ENCODE results near the gene UMAD1.
"Not testable (repeated sequence)": the region's sequence is repeated elsewhere in the genome, so short reads cannot be mapped to it uniquely, and the experiment has no call there.

Gene UMAD1

GRCh38 chr7:7802531-7802930 lies 162.0 kb downstream of the UMAD1 start:
- no peak for TF ChIP-seq CTCF (conservative IDR thresholded peaks at IDR 0.05; ENCODE audit: low read depth, low read length)
- no peak overlapping the region for H3K4me3 ChIP-seq (ENCODE audit: low read depth, low read length)
- DNase-seq (ENCODE audit: low read depth), result no peak

- no peak for DNase-seq (ENCODE audit: low read depth)
- no peak for TF ChIP-seq CTCF (conservative IDR thresholded peaks at IDR 0.05; ENCODE audit: low read depth, low read length)
- H3K4me3 ChIP-seq (ENCODE audit: low read depth, low read length), result no peak overlapping the region
Measured at GRCh38 chr7:7803715-7804178, 163.2 kb downstream of the UMAD1 start.

- DNase-seq (ENCODE audit: low read depth); H3K4me3 ChIP-seq (ENCODE audit: low read depth, low read length): not testable (repeated sequence)
Measured at GRCh38 chr7:7804822-7805221, 164.3 kb downstream of the UMAD1 start.

- no peak overlapping the region for H3K4me3 ChIP-seq (ENCODE audit: low read depth, low read length)
- no peak for DNase-seq (ENCODE audit: low read depth)
- no peak for TF ChIP-seq CTCF (conservative IDR thresholded peaks at IDR 0.05; ENCODE audit: low read depth, low read length)
Measured at GRCh38 chr7:7805511-7806153, 165.1 kb downstream of the UMAD1 start.

GRCh38 chr7:7808156-7808555 lies 167.6 kb downstream of the UMAD1 start:
- no peak for TF ChIP-seq CTCF (conservative IDR thresholded peaks at IDR 0.05; ENCODE audit: low read depth, low read length)
- no peak overlapping the region for H3K4me3 ChIP-seq (ENCODE audit: low read depth, low read length)
- DNase-seq (ENCODE audit: low read depth), result peak; percentile 83

GRCh38 chr7:7808626-7809025 lies 168.1 kb downstream of the UMAD1 start:
- TF ChIP-seq CTCF (conservative IDR thresholded peaks at IDR 0.05; ENCODE audit: low read depth, low read length), result no peak
- no peak overlapping the region for H3K4me3 ChIP-seq (ENCODE audit: low read depth, low read length)
- DNase-seq (ENCODE audit: low read depth), result no peak

- TF ChIP-seq CTCF (conservative IDR thresholded peaks at IDR 0.05; ENCODE audit: low read depth, low read length), result no peak
- no peak overlapping the region for H3K4me3 ChIP-seq (ENCODE audit: low read depth, low read length)
- no peak for DNase-seq (ENCODE audit: low read depth)
Measured at GRCh38 chr7:7810380-7810779, 169.8 kb downstream of the UMAD1 start.

Data from choroid plexus epithelial cell (primary cell).